GM18508 (cell line): ENCODE data around the gene BICD2.

ENCODE experiments used
- ATAC-seq: cut with Tn5 transposase; IDR thresholded peaks from one replicate; pipeline ENCODE4 v1.9.1; 2021; ENCODE audit warnings: moderate number of reproducible peaks; ENCODE audit not compliant: insufficient read depth, unreplicated experiment

Gene BICD2

DNA sequence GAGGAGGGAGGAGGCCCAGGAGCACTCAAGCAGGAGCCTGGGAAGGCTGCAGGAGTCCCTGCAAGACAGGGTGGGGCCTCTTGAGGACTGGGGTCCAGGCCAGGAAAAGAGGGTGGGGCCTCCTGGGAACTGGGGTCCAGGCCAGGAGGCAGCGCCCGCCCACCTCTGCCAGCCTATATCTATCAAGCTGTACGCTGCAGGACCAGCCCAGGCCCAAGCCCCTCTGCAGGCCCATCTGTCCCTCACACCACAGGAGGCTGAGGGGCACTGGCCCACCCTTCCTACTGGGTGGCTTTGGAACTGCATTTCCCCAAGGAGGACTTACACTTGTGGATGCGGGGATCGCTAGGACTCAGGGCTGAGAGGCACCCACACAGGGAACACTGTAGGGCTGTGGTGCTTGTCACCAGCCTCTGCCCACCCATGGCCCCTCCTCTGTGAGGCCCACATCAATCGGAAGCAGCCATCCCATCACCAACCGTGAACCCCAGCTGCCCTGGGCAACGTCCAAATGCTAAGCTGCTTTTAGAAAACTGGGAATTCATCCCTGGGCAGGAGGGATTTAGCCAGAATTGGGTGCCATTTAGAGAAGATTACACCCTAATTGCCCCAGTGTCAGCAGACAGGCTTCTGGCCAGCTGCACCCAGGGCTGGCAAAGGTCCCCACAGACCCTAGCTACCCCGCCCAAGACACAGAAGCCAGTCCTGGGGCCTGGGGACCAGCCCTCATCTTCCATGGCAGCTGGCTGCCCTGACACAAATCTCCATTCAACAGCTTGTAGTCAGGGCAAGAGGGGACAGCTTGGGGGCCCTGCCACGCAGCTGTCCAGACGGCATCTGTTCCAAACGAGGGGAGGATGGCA is 15.3 kb downstream of the BICD2 start:
- ATAC-seq: no peak

DNA sequence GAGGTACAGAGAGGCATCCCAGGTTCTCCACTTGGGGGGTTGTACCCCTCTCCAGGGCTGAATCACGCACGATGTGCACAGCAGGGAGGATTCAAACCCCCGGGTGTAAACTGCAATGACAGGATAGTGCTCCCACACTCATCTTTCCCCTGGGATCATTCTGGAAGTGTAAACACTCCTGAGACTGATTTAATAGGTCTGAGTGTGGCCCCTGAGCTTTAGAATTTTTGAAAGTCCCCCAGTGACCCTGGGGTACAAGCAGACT is 16.5 kb downstream of the BICD2 start:
- ATAC-seq: no peak

DNA sequence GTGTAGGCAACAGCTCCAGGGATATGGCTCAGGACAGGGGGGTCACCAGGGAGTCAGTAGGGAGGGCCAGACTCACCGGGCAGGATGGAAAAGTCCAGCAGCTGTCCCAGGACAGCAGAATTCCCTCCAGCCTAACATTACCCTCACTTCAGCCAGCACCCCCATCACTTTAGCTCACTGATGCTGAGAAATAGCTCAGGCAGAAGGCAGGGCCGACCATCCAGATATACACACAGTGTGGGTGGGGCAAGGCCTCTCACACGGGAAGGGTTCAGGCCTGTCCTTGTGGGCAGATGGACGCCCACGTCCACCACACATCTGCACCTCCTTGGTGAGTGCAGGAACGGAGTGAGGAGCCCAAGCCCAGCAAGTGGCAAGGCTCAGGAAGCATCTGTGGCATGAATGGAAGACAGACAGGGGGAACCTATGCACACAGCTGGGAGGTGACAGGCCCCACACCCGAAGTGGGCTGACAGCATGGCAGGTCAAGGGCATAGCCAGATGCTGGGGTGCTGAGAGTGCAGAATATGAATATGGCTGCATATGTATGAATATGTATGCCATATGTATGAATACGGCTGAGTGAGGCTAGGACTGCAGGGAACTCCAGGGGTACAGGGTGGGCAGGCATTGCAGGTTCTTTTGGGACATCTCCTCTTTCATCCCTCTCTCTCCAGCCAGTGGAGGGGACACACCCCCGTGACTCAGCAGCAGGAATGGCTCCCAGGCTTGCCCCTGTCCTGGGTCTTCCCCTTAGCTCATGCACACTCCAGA is 17.0 kb downstream of the BICD2 start:
- no peak for ATAC-seq

DNA sequence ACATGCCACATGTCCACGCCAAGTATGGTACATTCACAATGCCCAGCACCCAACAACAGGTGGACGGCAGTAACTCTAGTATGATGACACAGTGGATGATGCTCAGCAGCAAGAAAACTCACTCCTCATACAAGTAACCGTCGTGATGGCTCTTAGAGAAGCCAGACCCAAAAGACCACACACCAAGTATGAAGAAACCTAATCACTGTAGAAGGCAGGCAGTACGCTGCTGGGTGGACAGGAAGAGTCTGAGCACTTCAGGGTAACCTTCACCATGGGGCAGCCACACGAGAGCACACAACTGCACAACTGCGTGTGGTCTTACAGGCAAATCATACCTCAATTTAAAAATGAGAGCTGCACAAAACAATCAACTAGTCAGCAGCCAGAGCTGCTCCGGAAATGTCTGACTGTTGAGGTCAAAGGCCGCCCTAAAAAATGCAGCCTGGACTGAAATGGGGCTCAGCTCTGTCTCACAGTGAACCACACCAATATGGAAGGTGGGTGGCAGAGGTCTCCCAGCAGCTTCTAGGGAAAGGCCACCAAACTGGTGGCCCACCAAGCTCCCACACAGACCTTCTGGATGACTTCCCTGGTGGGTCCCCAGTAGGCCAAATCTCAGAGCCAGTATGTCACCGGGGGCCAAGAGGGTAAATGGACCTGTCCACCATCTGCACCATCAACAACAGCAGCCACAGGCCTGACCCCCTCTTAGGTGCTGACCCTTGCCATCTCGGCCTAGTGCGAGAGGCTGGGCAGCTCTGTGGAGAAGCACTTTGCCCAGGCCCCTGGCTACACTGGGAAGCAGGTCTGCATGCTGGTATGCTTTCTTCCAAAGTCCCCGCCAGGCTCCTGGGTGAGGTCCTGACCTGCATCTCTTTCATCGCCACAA is 17.8 kb downstream of the BICD2 start:
- ATAC-seq: no peak

DNA sequence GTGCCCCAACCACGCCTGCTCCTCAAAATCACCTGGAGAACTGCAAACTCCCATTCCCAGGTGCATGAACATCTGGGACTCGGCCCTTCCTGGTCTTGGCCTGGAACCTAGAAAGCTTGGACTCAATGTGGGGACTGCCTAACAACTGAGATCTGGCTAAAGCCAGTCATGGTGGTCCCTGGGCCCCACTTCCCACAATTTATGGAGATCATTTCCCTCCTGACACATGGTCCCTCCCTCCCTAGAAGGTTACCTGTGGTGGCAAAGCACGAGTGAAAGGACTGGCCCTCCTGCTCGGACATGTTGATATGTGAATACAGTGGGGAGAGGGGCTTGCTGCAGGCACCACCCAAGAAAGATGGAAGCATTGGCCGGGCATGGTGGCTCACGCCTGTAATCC is 18.8 kb downstream of the BICD2 start:
- no peak for ATAC-seq

DNA sequence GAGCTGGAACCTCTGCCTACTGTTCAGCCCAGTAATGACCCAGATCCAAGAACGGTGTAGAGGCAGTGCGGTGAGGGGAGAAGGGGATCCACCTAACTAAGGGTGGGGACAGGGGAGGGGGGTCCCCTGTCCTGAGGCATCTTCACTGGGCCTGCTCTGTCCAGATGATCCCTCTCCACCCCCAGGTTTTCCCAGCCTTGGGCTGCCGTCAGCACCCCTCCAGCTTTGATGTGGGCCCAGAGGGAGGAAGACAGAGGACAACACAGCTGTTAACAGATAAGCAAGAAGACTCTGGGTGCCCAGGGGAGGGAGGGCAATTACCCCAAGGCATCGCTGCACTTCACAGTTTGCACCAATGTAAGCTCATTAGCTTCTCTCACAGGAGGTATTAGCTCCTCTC is 19.3 kb downstream of the BICD2 start:
- no peak for ATAC-seq

DNA sequence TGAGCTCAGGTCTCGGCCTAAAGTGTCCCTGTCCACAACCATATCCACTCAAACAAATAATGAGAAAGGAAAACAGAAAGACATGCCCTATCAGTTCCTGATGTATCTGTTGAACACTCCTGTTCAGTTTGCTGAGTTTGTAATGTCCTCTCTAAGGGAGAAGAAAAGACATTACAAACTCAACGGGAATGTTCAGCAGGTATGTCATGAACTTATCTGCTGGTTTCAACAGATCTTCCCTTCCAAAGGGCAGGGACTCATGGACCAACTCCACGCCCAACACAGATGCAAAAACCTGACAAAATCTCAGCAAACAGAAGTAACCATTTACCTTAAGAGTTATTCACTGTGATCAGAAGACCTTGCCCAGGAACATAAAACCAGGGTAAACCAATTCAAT is 23.7 kb downstream of the BICD2 start:
- no peak for ATAC-seq

DNA sequence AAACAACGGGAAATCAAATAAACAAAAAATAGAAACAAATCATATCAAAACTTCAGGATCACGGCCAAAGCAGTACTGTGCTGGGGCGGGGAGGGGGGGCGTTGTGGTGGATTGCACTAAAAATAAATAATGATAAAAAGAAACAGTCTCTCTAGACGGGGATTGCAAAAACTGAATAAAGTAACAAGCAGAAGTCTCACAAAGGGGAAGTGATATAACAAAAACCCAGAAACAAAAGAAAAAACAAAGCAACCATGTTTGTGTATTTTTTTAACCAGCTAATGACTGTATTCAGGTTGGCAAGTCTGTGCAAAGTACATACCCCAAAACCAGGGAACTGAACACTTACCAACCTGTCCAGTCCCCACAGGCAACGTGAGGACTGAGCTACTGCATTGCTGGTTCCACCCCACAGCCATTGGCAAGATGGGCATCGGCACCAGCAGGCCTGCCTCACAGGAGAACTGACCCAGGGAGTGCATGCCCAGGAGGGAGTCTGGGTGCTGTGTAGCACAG is 24.1 kb downstream of the BICD2 start:
- ATAC-seq: no peak

DNA sequence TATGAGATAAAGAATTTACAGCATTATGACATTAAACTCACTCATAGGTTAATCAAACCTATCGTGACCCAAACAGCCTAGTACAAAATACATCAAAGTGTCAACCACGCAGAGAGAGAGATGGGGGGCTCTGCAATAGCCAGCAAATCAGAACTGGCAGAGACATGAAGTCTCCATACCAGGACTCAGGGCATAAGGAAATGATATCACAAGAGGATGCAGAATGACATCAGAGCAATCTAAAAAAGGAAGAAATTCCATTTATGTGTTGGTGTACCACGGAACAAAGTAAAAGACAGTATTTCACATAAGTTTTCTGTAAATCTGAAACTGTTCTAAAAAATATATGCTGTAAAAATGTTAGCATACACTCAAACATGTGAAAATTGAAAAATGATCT is 24.6 kb downstream of the BICD2 start:
- ATAC-seq: no peak

DNA sequence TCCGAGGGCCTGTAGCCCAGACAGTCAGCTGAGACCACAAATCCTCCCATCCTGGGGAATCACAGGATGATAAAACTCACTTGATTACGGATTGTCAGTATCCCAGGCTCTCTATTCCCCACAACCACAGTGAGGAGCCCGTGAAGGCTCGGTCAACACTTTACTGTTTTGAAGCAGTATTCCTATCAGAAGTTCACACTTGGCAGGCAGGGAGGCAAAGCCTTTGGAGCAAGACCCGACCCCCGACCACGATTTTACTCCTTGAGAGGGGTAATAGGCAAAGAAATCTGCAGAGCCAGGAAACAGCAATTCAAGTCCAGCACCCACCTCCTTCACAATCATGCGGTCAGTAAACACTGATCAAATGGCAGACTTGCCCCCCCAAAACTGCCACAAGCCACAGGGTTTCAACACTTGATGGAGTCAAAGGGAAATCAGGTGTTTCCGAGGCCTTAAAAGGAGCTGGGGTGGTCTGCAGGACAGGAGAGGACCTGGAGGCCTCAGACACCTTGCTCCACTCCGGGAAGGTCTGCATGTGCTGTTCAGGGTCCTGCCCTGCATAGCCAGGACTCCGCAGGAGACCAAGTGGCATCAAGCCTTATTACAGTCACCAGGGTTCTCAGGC is 25.2 kb downstream of the BICD2 start:
- ATAC-seq: no peak

DNA sequence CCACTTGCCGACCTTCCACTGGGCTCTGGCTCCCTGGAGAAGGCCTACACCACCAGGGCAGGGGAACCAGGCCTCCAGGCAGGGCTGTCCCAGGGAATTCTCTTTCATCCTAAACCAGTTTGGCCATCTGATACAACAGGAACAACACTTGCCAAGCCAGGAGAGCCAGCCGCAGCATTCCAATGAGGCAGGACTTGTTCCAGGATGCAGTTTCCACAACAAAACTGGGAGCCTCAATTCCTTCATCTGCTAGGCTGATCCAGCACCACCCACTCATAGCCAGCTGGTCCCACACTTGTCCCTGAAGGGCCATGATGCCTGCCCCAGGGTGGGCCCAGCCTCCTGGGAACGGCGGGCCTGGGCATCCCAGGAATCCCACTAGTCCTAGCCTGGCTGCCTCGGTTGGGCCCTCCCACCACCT is 26.0 kb downstream of the BICD2 start:
- ATAC-seq: no peak

DNA sequence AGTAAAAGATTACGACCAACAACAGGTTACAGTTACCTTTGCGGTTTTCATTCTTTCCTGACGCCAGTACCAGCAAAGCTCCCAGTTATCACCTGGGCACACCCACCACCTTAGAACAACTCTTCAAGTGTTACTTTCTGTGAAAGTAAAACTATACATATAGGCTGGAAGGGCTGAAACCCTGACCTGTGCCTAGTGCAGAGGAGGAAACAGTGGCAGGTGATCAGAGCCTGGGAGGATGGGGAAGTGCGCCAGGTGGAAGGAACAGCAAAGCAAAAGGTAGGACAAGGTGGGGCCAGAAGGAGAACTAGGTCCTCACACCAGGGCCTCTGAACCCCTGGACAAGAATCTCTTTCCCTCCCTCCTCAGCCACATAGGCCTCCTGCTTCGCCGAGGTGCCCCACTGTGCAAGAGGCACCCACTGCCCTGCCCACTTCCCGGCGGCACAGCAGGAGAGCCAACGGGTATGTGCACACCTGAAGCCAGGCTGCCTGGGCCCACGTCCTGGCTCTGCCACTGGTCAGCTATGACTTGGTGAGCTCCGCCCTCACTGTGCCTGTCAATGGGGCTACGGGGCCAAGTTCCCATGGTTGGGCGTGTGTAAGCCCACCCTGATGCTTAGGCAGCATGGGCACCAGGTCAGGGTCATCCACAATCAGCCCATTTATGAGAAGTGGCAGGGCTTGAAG is 26.9 kb downstream of the BICD2 start:
- ATAC-seq: no peak

DNA sequence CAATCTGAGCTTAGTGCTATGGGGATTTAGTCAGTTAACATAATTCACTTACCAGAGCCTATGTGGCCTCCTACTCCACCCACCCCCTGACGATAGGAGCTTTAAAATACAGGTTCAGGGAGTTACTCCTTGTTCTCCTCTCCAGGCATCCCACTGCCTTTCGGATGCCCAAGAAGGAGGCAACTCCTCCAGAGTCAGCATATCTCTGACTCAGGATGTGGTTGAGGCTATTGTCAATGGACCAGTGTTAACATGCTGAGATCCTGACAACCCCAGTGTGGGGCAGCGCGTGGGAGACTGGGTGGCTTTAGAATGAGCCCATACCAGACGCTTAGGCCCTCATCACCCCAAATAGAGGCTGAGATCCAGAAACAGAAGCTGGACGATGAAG is 27.4 kb downstream of the BICD2 start:
- ATAC-seq: no peak

DNA sequence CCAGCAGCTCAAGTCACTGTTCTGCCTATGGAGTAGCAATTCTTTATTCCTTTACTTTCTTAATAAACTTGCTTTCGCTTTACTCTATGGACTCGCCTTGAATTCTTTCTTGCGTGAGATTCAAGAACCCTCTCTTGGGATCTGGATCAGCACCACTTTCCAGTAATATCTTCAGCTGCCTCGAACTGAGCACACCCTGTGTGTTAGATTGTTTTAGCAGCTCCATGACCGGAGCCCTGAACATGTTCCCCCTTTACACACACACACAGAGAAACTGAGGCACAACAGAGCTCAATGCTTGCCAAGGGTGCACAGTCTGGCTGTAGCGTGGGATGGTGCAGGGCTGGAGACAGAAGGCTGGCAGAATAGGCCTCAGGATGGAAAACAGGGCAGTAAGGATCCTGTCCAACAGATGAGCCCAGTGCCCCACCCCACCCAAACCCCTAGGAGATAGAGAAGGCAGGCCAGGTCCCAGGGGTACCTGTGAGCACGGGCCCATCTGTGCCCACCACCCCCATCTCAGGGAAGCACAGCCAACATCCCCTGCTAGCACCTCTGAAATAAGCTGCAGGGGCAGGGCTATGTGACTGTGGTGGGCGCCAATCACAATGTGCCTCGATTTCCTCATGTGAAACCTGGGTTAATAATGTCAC is 27.9 kb downstream of the BICD2 start:
- no peak for ATAC-seq

DNA sequence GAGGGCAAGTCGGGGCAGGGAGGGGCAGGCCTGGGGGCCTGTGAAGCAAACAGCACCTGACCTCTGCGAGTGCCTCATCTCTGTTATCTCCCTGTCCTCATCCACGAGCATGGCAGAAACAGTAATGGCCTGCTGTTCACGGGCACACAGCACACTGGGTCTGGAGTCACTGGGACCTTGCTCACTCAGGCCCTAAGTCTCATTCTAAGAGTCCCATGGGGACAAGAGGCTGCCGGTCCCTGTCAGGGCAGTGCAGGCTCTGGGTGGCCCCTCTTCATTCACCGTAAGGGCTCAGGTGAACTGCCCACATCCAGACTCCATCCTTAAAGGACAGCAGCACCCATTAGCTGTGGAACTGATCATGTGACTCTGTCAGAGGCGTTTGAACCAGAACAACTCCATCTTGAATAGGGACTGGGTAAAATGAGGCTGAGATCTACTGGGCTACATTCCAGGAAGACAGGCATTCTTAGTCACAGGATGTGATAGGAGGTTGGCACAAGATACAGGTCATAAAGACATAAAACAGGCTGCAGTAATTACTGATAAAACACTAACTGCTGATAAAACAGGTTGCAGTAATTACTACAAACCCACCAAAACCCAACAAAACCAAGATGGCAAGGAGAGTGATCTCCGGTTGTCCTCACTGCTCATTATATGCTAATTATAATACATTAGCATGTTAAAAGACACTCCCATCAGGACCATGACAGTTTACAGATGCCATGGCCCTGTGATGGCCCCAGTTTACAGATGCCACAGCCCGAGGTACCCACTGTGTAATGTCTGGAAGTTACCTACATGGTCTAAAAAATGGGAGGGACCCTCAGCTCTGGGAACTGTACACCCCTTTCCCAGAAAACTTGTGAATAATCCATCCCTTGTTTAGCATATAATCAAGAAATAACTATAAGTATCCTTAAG is 28.7 kb downstream of the BICD2 start:
- ATAC-seq: no peak

DNA sequence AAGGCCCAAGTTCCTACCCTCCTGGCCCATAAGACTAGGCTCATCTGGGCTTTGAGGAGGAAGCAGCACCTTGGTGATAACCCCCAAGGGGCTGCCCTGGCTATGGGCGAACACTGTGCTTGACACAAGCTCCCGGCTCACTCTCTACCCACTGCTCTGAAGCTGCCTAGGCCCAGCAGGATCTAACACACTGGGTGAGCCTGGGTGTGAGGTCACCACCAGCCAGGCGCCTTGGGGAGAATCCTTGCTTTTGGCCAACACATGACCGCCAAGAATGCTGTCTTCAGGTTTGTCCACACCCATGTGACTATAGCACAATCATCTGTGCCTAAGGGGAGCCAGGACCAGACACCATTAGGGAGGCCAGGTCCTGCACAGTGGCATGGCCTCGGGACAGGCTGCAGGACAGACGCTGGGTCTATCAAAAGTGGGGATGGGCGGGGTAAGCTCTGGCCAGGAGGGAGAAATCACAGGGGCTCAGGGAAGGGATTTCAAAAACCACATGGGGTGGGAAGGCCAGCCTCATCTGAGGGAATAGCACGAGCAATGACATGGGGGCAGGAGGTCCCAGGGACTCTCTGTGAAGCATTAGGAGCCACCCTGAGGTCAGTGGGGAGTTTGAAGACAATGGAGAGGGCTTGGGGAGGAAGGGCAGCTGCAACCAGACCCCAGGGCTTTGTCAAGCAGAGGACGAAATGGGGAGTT is 29.6 kb downstream of the BICD2 start:
- ATAC-seq: no peak

DNA sequence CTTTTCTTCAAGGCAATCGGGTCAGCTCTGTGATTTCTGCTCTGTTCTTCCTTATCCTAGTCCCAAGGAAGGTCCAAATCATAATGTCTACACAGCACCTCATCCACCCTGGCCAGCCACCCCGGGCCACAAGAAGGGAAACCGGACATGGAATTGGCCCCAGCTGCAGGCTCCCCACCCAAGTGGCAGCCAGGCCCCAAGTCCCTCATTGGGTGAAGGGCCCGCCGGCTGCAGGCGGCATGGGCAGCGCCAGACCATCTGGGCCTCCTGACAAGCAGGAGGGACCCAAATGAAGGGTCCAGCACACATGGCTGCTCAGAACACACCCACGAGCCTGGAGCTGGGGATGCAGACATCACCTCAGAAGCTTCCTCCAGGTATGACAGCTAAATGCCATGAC is 33.7 kb downstream of the BICD2 start:
- ATAC-seq: no peak

DNA sequence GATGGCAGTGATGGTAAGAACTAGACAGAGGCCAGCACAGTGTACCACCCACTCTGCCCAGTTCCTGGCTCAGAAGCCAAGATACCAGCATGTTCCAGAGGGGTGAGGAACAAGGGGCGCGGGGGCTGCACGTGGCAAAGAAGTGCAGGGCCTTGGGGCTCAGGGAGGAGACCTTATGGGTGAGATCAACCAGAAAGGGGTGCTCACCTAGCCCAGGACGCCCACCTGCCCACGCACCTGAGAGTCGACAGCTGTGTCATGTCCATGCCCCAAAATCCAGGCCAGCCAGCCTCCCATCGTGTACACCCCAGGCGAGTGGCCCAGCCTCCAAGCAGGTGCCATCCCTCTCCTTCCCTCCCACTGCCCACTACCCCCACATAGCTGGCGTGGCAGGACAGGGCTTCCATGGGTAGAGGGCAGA is 34.9 kb downstream of the BICD2 start:
- ATAC-seq: no peak
